Measurements from ENCODE around the gene ANKRD39.

GRCh38 chr2:96846825-96847224 is 11.0 kb downstream of the ANKRD39 start:
- TF ChIP-seq CTCF (conservative IDR thresholded peaks at IDR 0.05; ENCODE audit: low read depth, low read length), result no peak
- no peak for TF ChIP-seq BHLHE40 (IDR thresholded peaks at IDR 0.05; ENCODE audit: low read depth, low read length)
- TF ChIP-seq MAFK (IDR thresholded peaks at IDR 0.05; ENCODE audit: low read depth, low read length), result no peak
- TF ChIP-seq USF2 (IDR thresholded peaks at IDR 0.05; ENCODE audit: low read depth, low read length), result no peak
- no peak for TF ChIP-seq RCOR1 (IDR thresholded peaks at IDR 0.05; ENCODE audit: insufficient replicate concordance, low read length)
- no peak for TF ChIP-seq MXI1 (IDR thresholded peaks at IDR 0.05; ENCODE audit: borderline replicate concordance, low read depth, low read length)
- no peak for TF ChIP-seq POLR2A (IDR thresholded peaks at IDR 0.05; ENCODE audit: low read depth, low read length)
- no peak for TF ChIP-seq FOS (IDR thresholded peaks at IDR 0.05; ENCODE audit: low read depth, low read length)
- no peak for TF ChIP-seq RFX5 (IDR thresholded peaks at IDR 0.05; ENCODE audit: low read depth, low read length)
- no peak for TF ChIP-seq RAD21 (IDR thresholded peaks at IDR 0.05; ENCODE audit: low read length)
- no peak for TF ChIP-seq MAZ (IDR thresholded peaks at IDR 0.05; ENCODE audit: borderline replicate concordance, low read depth, low read length)
- TF ChIP-seq SMC3 (IDR thresholded peaks at IDR 0.05; ENCODE audit: low read depth, low read length), result no peak

Measured in IMR-90 (cell line).